Measurements from ENCODE around the gene DOCK9. TPM values are rescaled to one million over a fixed set of nuclear protein-coding genes. Genes with fewer than 3 reads are reported as not detected.

DOCK9 gene
- total and polyA plus RNA-seq, 8 donors = 7.5 to 26.3 (median 16.3) TPM

- DNase-seq (no peak), FAIRE-seq (no peak), ATAC-seq (no peak)
- no peak for TF ChIP-seq CTCF (IDR thresholded peaks at IDR 0.05)
- intact Hi-C loops (cut with DNase I) = no loop called here
- no peaks in the 10 kb centered on the region for H3K27me3 ChIP-seq
- H3K4me1 ChIP-seq = no peaks in the 10 kb centered on the region
- no peaks in the 10 kb centered on the region for H3K9me3 ChIP-seq
- no peak overlapping the region for H3K4me3 ChIP-seq
- no peak overlapping the region for H3K27ac ChIP-seq
- 87 to 92% methylated on average over 3 of the region's 3 CpGs for WGBS, 2 donors
- H3K36me3 ChIP-seq = no peaks in the 10 kb centered on the region
Measured at GRCh38 chr13:99008577-99008976, 30.7 kb upstream of the DOCK9 start.

DNA sequence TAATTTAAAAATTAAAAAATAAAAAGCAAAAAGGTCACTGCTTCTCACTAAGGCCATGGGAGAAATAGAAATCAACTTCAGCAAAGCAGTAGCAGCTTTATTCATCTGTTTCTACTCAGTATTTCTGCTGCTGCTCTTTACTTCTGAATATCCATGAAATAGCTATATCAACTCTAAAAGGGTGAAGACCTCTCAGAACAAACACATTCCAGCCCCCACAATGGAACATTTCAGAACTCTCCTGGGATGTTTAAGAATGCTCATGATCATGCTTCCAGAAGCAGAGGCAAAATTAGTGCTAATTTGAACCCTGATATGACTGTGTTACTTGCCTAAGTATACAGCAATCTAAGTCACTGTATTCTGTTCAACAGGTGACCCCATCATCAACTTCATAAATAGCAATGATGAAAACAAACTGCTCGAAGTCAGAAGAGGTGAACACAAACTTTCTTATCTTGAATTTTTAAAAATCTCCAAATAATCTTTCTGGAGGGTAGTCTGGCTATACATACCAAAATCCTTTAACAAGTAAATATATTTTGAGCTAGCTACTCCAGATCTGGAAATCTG lies 29.6 kb upstream of the DOCK9 start:
- no peak for TF ChIP-seq CTCF (IDR thresholded peaks at IDR 0.05)
- H3K4me3 ChIP-seq = no peak overlapping the region
- H3K36me3 ChIP-seq = no peaks in the 10 kb centered on the region
- intact Hi-C loops (cut with DNase I) = no loop called here
- ATAC-seq (no peak), DNase-seq (no peak), FAIRE-seq (no peak)
- H3K4me1 ChIP-seq = no peaks in the 10 kb centered on the region
- 54 to 56% methylated on average over 1 of the region's 1 CpG for WGBS, 2 donors
- no peak overlapping the region for H3K27ac ChIP-seq
- no peaks in the 10 kb centered on the region for H3K9me3 ChIP-seq
- H3K27me3 ChIP-seq = no peaks in the 10 kb centered on the region

GRCh38 chr13:99005609-99006008 lies 27.7 kb upstream of the DOCK9 start:
- Histone ChIP-seq H3K9me3 (no peaks in the 10 kb centered on the region), H3K4me1 (no peaks in the 10 kb centered on the region), H3K27ac (no peak overlapping the region), H3K36me3 (no peaks in the 10 kb centered on the region), H3K4me3 (no peak overlapping the region), H3K27me3 (no peaks in the 10 kb centered on the region)
- DNase-seq (no peak), ATAC-seq (no peak), FAIRE-seq (no peak)
- TF ChIP-seq CTCF (IDR thresholded peaks at IDR 0.05) = no peak
- intact Hi-C loops (cut with DNase I) = no loop called here

DNA sequence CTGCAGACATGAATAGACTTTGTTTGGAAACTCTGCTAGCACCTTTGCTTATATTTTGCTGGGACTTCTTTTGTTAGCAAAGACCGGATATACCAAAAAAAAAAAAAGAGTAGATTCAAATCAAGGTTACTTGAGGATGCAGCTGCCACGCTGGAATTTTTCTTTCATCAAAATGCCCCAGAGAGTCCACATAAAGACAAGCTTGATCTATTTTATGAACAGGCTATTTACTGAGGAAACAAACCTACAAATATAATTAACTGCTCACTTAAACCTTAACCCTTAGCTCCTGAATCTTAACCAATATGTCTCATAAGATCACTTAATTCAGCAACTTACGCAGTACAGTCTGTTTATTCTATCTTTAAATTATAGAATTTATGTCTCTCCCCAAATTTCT lies 27.1 kb upstream of the DOCK9 start:
- Histone ChIP-seq H3K27me3 (no peaks in the 10 kb centered on the region), H3K36me3 (no peaks in the 10 kb centered on the region), H3K4me3 (no peak overlapping the region), H3K9me3 (no peaks in the 10 kb centered on the region), H3K4me1 (no peaks in the 10 kb centered on the region), H3K27ac (no peak overlapping the region)
- 61 to 68% methylated on average over 3 of the region's 3 CpGs for WGBS, 2 donors
- ATAC-seq = no peak
- no peak for DNase-seq
- FAIRE-seq = no peak
- intact Hi-C loops (cut with DNase I) = no loop called here
- no peak for TF ChIP-seq CTCF (IDR thresholded peaks at IDR 0.05)

GRCh38 chr13:99003851-99004471 lies 26.1 kb upstream of the DOCK9 start:
- intact Hi-C loops (cut with DNase I) = no loop called here
- DNase-seq (no peak), FAIRE-seq (no peak), ATAC-seq (no peak)
- Histone ChIP-seq H3K4me1 (no peaks in the 10 kb centered on the region), H3K9me3 (no peaks in the 10 kb centered on the region), H3K27me3 (no peaks in the 10 kb centered on the region), H3K4me3 (no peak overlapping the region), H3K36me3 (no peaks in the 10 kb centered on the region), H3K27ac (no peak overlapping the region)
- no peak for TF ChIP-seq CTCF (IDR thresholded peaks at IDR 0.05)
- WGBS, 2 donors = 71 to 74% methylated on average over 3 of the region's 3 CpGs

Data from pancreas (tissue), 10 donors.